Measurements from ENCODE around the gene MAML2.

DNA sequence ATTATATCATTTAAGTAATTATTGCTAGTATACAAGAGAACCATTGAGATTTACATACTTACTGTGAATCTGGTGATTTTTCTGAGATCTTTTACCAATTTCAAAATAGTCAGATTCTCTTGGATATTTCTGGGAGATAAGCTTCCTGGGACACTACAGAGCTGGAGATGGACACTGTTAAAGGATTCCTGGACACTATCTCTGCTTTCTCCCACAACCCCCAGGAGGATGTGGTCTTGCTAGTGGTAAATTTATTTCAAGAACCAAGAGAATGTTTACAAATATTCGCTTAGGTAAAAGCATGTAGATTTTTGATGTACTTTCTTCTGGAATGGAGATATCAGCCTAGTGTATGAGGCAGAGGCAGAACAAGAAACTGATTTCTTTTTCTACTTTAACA is 33.8 kb upstream of the MAML2 start:
- TF ChIP-seq, protein P1, sequence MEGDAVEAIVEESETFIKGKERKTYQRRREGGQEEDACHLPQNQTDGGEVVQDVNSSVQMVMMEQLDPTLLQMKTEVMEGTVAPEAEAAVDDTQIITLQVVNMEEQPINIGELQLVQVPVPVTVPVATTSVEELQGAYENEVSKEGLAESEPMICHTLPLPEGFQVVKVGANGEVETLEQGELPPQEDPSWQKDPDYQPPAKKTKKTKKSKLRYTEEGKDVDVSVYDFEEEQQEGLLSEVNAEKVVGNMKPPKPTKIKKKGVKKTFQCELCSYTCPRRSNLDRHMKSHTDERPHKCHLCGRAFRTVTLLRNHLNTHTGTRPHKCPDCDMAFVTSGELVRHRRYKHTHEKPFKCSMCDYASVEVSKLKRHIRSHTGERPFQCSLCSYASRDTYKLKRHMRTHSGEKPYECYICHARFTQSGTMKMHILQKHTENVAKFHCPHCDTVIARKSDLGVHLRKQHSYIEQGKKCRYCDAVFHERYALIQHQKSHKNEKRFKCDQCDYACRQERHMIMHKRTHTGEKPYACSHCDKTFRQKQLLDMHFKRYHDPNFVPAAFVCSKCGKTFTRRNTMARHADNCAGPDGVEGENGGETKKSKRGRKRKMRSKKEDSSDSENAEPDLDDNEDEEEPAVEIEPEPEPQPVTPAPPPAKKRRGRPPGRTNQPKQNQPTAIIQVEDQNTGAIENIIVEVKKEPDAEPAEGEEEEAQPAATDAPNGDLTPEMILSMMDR (IDR thresholded peaks at IDR 0.05) = no peak
- TF ChIP-seq ZFX (IDR thresholded peaks at IDR 0.05; ENCODE audit: borderline replicate concordance) = no peak

Measured in 22Rv1 (cell line).